Panc1 (cell line): ENCODE data around the gene OTOP3.

Experiments
- POLR2AphosphoS5 ChIP-seq: IDR thresholded peaks from 2 replicates; pipeline ENCODE4 v1.6.1; 2012; ENCODE audit warnings: mild to moderate bottlenecking, low read depth, low read length, moderate library complexity
- REST ChIP-seq, 2 experiments: IDR thresholded peaks; 2 replicates each; pipeline ENCODE4 v1.6.1; 2011 to 2012; ENCODE audit warnings: low read depth in 2 of 2, control low read depth in 1 of 2, low read length in 1 of 2, mild to moderate bottlenecking in 1 of 2, moderate library complexity in 1 of 2; ENCODE audit not compliant: insufficient read depth in 1 of 2
- SIN3A ChIP-seq: IDR thresholded peaks from 2 replicates; pipeline ENCODE4 v1.6.1; 2012; ENCODE audit warnings: low read depth, mild to moderate bottlenecking, low read length, moderate library complexity, borderline replicate concordance; ENCODE audit not compliant: insufficient read depth
- TCF7L2 ChIP-seq: IDR thresholded peaks from 2 replicates; pipeline ENCODE4 v1.6.1; 2011; ENCODE audit warnings: mild to moderate bottlenecking, low read depth, low read length, inconsistent platforms
- TF ChIP-seq, protein P1 (sequence below): fragments of 450-650 bp; IDR thresholded peaks from 2 replicates; pipeline ENCODE4 v1.5.1; 2017; ENCODE audit warnings: mild to moderate bottlenecking

GRCh38 chr17:74888469-74888868 is 47.2 kb upstream of the OTOP3 start:
- TF ChIP-seq, protein P1, sequence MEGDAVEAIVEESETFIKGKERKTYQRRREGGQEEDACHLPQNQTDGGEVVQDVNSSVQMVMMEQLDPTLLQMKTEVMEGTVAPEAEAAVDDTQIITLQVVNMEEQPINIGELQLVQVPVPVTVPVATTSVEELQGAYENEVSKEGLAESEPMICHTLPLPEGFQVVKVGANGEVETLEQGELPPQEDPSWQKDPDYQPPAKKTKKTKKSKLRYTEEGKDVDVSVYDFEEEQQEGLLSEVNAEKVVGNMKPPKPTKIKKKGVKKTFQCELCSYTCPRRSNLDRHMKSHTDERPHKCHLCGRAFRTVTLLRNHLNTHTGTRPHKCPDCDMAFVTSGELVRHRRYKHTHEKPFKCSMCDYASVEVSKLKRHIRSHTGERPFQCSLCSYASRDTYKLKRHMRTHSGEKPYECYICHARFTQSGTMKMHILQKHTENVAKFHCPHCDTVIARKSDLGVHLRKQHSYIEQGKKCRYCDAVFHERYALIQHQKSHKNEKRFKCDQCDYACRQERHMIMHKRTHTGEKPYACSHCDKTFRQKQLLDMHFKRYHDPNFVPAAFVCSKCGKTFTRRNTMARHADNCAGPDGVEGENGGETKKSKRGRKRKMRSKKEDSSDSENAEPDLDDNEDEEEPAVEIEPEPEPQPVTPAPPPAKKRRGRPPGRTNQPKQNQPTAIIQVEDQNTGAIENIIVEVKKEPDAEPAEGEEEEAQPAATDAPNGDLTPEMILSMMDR = no peak
- TF ChIP-seq POLR2AphosphoS5 (no peak), REST (IDR thresholded peaks at IDR 0.05; ENCODE audit: insufficient read depth in 1 of 2, low read depth in 2 of 2, low read length in 1 of 2) (no peak), TCF7L2 (no peak), SIN3A (no peak)
